Measurements from ENCODE around the gene MAP2K7.

GRCh38 chr19:7924651-7925170 lies 21.0 kb downstream of the MAP2K7 start:
- TF ChIP-seq CTCF (IDR thresholded peaks at IDR 0.05), result no peak
- no peak for TF ChIP-seq POLR2A (IDR thresholded peaks at IDR 0.05)
